OCI-LY7 (cell line): ENCODE results near the gene GSG1L. TPM values are rescaled to one million over a fixed set of nuclear protein-coding genes. Genes with fewer than 3 reads are reported as not detected.

ENCODE experiments used
- BruUV-seq: library from RNA; stranded (reverse); fragments of 400-500 nt; replicated peaks from 2 replicates; lab custom pipeline; 2021; lab: Mats Ljungman, UMichigan
- CTCF ChIA-PET: fragments of 300-600 bp; sonication (Branson Sonifier 250); formaldehyde crosslinking; loops from one replicate; lab custom pipeline; 2022; ENCODE audit warnings: antibody characterized with exemption; ENCODE audit not compliant: unreplicated experiment; lab: Charles Lee
- POLR2A ChIA-PET: fragments of 300-600 bp; sonication (Branson Sonifier 250); formaldehyde crosslinking; loops from one replicate; lab custom pipeline; 2022; ENCODE audit warnings: antibody characterized with exemption; lab: Charles Lee
- DNase-seq: peaks from one replicate; pipeline ENCODE4 v3.0.0-alpha.2; 2015; ENCODE audit warnings: low spot score
- H2AFZ ChIP-seq: fragments of 200-600 bp; sonication (generic), shearing (Covaris generic); 2 replicates; pipeline ENCODE4 v1.6.1; 2014; ENCODE audit warnings: mild to moderate bottlenecking, antibody characterized with exemption, low read length, moderate library complexity
- H3K27ac ChIP-seq: fragments of 200-600 bp; sonication (generic); 2 replicates; pipeline ENCODE4 v1.5.1; 2014; ENCODE audit warnings: mixed run types, low read depth, mild to moderate bottlenecking, moderate library complexity, low read length, inconsistent platforms; ENCODE audit not compliant: poor library complexity, severe bottlenecking
- H3K36me3 ChIP-seq: fragments of 200-600 bp; sonication (generic); 2 replicates; pipeline ENCODE4 v1.6.1; 2014; ENCODE audit warnings: mild to moderate bottlenecking, antibody characterized with exemption, low read length, moderate library complexity, mixed read lengths; ENCODE audit not compliant: insufficient read depth
- H3K4me1 ChIP-seq: fragments of 200-600 bp; sonication (generic); 2 replicates; pipeline ENCODE4 v1.5.1; 2014; ENCODE audit warnings: mild to moderate bottlenecking, low read length; ENCODE audit not compliant: insufficient read depth, poor library complexity, severe bottlenecking
- H3K4me2 ChIP-seq: fragments of 200-600 bp; sonication (generic); 2 replicates; pipeline ENCODE4 v1.6.1; 2014; ENCODE audit warnings: mild to moderate bottlenecking, low read length
- H3K4me3 ChIP-seq: fragments of 200-600 bp; sonication (generic); 2 replicates; pipeline ENCODE4 v1.5.1; 2014; ENCODE audit warnings: mild to moderate bottlenecking, low read depth, low read length; ENCODE audit not compliant: poor library complexity, severe bottlenecking
- H3K79me2 ChIP-seq: fragments of 200-600 bp; sonication (generic); 2 replicates; pipeline ENCODE4 v1.6.1; 2016; ENCODE audit warnings: low read depth, mild to moderate bottlenecking, low read length, moderate library complexity, mixed read lengths; ENCODE audit not compliant: insufficient read depth
- H3K9me2 ChIP-seq: fragments of 200-600 bp; sonication (generic); 2 replicates; pipeline ENCODE4 v1.6.1; 2016; ENCODE audit warnings: mild to moderate bottlenecking, low read length, mixed read lengths; ENCODE audit not compliant: insufficient read depth
- H3K9me3 ChIP-seq: fragments of 200-600 bp; sonication (generic); 2 replicates; pipeline ENCODE4 v1.6.1; 2014; ENCODE audit warnings: mild to moderate bottlenecking, mixed run types, low read length, mixed read lengths
- H4K20me1 ChIP-seq: fragments of 200-600 bp; sonication (generic); 2 replicates; pipeline ENCODE4 v1.6.1; 2014; ENCODE audit warnings: mild to moderate bottlenecking, antibody characterized with exemption, low read length, moderate library complexity, mixed read lengths; ENCODE audit not compliant: insufficient read depth
- EZH2phosphoT487 ChIP-seq: fragments of 200-600 bp; sonication (generic); IDR thresholded peaks from 2 replicates; pipeline ENCODE4 v1.6.1; 2018; ENCODE audit warnings: low read depth, borderline replicate concordance, mild to moderate bottlenecking, mixed run types, antibody characterized with exemption, low read length, moderate library complexity, mixed read lengths
- intact Hi-C: fragments of 100-400 bp; cut with micrococcal nuclease; formaldehyde crosslinking; loops from one replicate; pipeline ENCODE4 v1.10.0; 2022; ENCODE audit not compliant: unreplicated experiment
- total RNA-seq, 2 experiments: library from RNA; depleted of rRNA in 1 of 2; stranded (reverse); fragments of >200 nt in 1 of 2; shearing (Covaris generic) in 1 of 2; gene quantifications; 2 replicates each; pipeline ENCODE4 v1.2.3, GENCODE V29; 2014 to 2022
- TF ChIP-seq, protein P1 (sequence below): fragments of 200-600 bp; sonication (generic); conservative IDR thresholded peaks from 2 replicates; pipeline ENCODE4 v1.5.1; 2014; ENCODE audit warnings: mild to moderate bottlenecking, antibody characterized with exemption, low read length, moderate library complexity, mixed read lengths

Gene GSG1L
- total RNA-seq, 2 experiments from 2014 or later = not detected

DNA sequence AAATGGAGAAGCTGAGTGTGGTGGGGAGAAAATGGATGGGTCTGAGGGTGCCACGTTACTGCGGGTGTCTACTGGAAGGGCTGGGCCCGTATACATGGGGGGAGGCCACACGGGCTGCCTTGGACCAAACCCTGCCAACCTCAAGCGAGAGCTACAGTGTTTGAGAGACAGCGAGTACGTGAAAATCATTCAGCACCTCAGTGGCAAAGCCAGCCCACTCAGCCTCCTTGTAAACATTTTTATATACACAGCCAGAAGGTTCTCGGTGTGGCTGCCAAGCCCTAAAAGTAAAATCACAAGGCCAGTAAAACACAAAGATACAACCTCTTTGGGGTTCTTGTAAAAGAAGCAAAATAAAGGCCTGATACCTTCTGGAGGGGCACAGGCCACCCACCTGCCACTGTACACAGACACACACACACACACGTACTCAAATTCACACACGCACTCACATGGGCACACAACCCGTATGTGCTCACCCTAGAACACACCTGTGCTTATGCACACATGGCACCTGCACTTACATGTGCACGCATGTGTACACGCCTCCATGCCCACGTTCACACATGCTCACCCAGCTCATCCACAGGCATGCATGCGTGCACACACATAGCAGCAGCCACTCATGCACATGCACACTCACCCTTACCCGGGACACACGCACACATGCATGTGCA, 102.8 kb downstream of the GSG1L start:
- POLR2A ChIA-PET = no interaction called here
- no TSS peak for BruUV-seq

DNA sequence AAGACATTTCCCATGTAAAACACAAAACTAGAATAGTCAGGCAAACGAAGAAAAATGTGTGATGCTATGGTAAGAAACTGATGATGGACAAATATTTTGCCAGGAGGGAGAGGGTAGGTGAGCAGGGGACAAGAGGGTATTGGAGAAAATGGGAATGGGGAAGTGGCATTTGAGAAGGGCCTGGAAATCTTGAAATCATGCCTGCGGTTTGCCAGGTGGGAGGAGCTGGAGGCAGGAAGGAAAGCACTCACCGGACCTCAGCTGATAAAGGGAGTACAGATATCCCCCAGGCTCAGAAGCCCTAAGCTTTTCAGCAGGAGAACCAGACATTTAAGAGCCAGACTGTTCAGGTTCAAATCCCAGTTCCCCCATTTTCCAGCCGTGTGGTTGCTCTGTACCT, 103.6 kb downstream of the GSG1L start:
- CTCF ChIA-PET = no interaction called here
- no peak overlapping the region for H3K4me3 ChIP-seq

More for the DNA sequence above, 102.8 kb downstream of the GSG1L start:
- H3K27ac ChIP-seq = no peak overlapping the region
- H3K36me3 ChIP-seq = no peaks in the 10 kb centered on the region
- no peaks in the 10 kb centered on the region for H3K4me1 ChIP-seq
- intact Hi-C loops = no loop called here
- no peak for TF ChIP-seq EZH2phosphoT487
- TF ChIP-seq, protein P1, sequence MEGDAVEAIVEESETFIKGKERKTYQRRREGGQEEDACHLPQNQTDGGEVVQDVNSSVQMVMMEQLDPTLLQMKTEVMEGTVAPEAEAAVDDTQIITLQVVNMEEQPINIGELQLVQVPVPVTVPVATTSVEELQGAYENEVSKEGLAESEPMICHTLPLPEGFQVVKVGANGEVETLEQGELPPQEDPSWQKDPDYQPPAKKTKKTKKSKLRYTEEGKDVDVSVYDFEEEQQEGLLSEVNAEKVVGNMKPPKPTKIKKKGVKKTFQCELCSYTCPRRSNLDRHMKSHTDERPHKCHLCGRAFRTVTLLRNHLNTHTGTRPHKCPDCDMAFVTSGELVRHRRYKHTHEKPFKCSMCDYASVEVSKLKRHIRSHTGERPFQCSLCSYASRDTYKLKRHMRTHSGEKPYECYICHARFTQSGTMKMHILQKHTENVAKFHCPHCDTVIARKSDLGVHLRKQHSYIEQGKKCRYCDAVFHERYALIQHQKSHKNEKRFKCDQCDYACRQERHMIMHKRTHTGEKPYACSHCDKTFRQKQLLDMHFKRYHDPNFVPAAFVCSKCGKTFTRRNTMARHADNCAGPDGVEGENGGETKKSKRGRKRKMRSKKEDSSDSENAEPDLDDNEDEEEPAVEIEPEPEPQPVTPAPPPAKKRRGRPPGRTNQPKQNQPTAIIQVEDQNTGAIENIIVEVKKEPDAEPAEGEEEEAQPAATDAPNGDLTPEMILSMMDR = no peak
- no peak overlapping the region for H3K4me3 ChIP-seq
- no peak overlapping the region for H3K4me2 ChIP-seq
- H3K79me2 ChIP-seq = no peaks in the 10 kb centered on the region
- H3K9me2 ChIP-seq = no peaks in the 10 kb centered on the region
- H3K9me3 ChIP-seq = no peaks in the 10 kb centered on the region; the same call in 1 of the 2 replicates
- DNase-seq = no peak
- H4K20me1 ChIP-seq = no peaks in the 10 kb centered on the region
- CTCF ChIA-PET = no interaction called here
- no peak overlapping the region for H2AFZ ChIP-seq

DNA sequence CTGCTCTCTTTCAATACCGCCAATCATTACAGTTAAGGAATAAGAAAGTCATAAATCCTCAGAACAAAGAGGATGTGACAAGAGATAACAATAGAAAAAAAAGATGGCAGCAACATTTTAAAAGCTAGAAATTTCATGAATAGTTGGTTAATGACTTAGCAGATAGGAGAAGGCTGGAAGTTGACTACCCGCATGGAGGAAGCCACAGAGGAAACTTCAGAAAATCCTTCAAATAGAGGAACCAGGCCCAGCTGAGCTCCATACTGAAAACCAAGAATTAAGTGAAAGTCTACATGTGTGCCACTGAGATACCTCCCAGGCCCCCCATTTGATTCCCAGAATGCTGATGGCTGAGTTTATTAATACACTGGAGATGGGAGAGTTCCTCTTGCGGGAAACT, 109.3 kb downstream of the GSG1L start:
- Histone ChIP-seq H3K79me2 (no peaks in the 10 kb centered on the region), H3K4me3 (no peak overlapping the region), H3K27ac (no peak overlapping the region), H3K4me2 (no peak overlapping the region), H2AFZ (no peak overlapping the region), H4K20me1 (no peaks in the 10 kb centered on the region), H3K36me3 (no peaks in the 10 kb centered on the region), H3K9me3 (peaks cover 6% of the 10 kb centered on the region), H3K4me1 (no peaks in the 10 kb centered on the region), H3K9me2 (no peaks in the 10 kb centered on the region)
- no peak for DNase-seq
- ChIA-PET CTCF (no interaction called here), POLR2A (interaction anchor here (0.5 kb wide), 1 partner anchor 274 kb away, joined by 3 read pairs; no protein-coding TSS in a partner anchor)
- intact Hi-C loops = no loop called here
- no TSS peak for BruUV-seq
- TF ChIP-seq EZH2phosphoT487 = no peak
- TF ChIP-seq, protein P1 = no peak

More for the DNA sequence above, 103.6 kb downstream of the GSG1L start:
- POLR2A ChIA-PET = no interaction called here
- no peak for TF ChIP-seq EZH2phosphoT487
- no TSS peak for BruUV-seq
- Histone ChIP-seq H2AFZ (no peak overlapping the region), H3K4me2 (no peak overlapping the region), H3K4me1 (no peaks in the 10 kb centered on the region), H4K20me1 (no peaks in the 10 kb centered on the region), H3K27ac (no peak overlapping the region), H3K36me3 (no peaks in the 10 kb centered on the region), H3K9me3 (peaks cover 6% of the 10 kb centered on the region), H3K79me2 (no peaks in the 10 kb centered on the region), H3K9me2 (no peaks in the 10 kb centered on the region)
- intact Hi-C loops = no loop called here
- DNase-seq = no peak
